GM20431 (cell line): ENCODE results near the gene KIF6.

Source experiments
- in situ Hi-C: fragments of 300-500 bp; cut with MseI, MboI; formaldehyde crosslinking; loops from one replicate; pipeline ENCODE4 v1.15.0; 2020; ENCODE audit warnings: low sequenced_read_pairs; ENCODE audit not compliant: unreplicated experiment

KIF6 gene

DNA sequence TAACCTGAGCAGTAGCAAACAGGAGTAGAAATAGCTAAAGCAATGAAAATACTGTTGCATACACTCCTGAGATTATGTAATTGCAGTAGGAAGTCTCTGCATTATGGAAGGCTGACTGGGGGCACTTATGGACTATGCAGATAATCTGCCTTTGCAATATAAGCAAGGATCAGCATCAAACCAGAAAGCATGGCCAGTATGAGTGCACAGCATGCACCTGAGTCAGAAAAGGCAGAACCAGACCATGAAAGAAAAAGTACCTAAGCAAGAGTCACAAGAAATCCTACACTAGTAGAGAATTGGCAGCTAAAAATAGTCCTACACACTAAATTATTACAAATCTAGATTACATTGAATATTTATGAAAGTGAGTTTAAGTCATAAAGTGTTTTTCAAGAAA lies 164.3 kb downstream of the KIF6 start:
- in situ Hi-C loops = no loop called here

DNA sequence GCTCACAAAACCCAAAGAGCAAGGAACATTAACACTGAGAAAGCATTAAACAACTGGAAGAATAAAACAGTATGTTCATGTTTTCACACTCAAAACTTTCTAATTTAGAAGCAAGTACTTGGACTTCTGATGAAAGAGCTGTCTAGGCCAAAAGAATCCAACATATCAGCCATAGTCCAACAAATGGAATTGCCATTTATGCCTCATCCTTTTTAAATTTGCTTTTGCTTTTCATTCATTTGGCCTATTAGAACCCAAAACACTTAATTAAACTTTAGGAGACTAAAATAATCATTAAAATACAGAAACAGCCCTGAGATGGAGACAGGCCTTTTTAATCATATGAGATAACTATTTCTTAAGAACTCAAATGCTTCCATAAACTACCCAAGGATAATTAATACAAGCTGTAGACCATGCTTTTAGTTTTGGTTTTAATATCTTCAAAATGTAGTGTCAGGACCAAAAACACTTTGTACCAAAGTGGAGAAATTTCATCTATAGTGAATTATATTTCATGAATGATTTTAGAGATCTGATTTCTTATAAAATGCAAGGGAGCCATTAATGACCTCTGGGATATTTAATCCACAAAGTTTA lies 166.5 kb downstream of the KIF6 start:
- in situ Hi-C loops = no loop called here

DNA sequence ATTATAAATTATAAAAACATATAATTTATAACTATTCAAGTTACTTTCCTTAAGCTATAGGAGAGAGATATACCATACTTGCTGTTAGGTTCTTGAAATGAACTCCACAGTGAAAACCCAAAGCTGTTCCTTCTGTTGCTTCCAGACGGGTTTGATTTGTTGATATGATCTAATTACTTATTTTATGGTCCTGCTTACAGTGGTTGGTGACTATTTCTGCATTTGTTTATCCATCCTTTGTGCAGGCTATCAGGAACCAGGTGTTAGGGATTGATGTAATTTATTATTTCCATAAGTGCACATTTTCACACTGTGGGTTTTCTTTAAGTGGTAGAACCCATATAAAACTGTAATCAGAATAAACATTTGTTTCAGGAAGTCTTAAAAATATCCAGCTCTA lies 167.1 kb downstream of the KIF6 start:
- in situ Hi-C loops = no loop called here

DNA sequence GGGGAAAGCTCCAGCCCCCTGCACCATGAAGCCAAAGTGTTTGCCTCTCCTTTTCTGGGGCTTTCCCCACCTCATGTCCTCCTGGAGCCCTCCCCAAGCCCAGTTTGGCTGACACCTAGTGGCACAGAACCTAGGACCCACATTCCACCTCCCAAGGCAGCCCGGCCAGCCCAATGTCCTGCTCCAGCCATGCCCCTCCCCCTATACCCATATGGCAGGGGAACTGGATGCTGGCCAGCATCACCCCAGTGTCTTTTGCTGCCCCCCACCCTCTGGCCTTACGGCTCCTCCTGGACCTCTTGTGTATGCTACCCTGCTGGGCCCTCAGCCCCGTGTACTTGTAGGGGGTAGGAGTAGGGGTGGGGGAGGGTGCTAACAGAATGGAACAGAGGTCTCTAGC lies 170.1 kb downstream of the KIF6 start:
- in situ Hi-C loops = no loop called here

DNA sequence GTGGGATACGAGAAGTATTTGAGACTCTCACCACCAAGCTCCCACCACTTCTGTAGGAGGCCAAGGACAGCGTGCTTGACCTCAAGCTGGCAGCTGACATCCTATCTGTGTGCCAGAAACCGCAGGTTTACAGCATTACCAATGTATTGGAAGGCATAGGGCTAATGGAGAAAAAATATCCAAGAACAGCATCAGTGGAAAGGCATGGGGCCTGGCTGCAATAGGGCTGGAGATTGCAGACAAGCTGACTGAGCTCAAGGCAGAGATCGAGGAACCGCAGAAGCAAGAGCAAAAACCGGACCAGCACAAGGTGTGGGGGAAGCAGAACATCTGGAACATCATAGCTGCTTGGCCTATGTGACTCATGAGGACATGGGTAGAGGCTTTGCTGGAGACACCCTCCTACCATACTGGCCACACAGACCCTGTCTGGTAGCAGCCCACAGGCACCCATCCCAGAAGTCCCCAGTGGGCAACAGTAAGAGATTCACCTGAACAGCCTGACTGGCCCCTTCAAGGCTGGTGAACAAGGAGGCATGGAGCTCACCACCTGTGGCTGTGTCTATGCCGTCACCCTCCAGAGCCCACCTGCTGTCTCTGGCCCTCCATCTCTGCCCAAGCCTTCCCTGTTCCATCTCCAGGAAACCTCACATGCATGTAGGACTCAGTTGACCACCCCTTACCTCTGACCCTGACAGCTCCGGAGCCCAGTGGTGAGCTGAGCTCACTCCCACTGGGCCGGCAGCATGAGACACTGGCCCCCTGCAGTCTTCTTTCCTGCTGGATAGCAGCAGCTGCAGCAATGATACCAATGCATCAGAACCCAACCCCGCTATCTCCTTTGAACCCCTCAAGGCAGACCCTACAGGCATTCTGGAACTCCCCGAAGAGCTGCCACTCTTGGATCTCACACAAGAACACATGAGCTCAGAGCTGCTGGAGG lies 171.1 kb downstream of the KIF6 start:
- in situ Hi-C loops = no loop called here

DNA sequence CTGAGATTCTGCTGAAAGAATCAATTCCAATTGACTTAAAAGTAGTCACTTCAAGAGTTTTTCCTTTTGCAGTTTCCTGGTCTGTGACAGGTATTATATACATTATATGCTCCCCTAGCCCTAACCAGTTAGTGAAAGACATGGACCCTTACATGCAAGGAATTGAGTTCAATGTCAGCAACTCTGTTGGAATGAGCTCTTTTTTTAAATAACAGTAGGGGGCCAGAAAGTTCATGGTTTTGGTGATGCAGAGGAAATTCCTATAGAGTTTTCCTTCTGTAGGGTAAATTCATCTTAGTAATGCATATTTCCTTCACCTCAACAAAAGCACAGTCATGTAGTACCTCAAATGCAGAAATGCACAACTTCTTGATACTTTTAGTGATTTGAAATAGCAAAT lies 172.2 kb downstream of the KIF6 start:
- in situ Hi-C loops = no loop called here

DNA sequence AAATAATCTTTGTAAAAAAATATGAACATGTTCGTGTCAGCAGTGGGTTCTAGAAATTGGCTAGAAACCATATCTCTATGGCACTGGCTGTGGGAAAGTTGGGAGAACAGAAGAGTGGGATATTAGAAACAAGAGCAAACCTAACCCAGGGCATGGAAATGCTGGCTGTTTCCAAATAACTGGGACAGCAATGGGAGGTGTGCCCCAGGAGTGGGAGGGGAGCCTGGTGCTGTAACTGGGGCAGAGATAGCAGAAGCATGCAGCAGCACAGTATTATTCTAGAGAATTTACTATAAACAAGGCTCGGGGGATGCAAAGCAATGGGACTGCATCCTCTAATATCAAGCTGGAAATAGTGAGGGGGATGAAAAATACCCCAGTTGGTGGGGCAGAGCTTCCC lies 175.0 kb downstream of the KIF6 start:
- in situ Hi-C loops = no loop called here

DNA sequence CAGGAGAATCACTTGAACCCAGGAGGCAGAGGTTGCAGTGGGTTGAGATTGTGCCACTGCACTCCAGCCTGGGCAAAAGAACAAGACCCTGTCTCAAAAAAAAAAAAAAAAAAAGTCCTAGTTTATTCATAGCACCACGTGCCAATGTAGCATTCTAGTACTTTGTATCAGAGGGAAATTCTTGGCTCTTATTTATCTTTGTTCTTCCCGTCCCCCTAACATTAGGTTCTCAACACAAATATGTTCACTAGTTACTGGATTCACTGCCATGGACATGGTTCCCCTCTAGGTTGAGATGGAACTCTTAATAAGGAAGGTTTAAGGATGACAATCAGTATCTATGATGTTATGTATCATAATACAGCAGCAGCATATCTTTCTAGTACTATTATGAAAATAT lies 178.5 kb downstream of the KIF6 start:
- in situ Hi-C loops = no loop called here

DNA sequence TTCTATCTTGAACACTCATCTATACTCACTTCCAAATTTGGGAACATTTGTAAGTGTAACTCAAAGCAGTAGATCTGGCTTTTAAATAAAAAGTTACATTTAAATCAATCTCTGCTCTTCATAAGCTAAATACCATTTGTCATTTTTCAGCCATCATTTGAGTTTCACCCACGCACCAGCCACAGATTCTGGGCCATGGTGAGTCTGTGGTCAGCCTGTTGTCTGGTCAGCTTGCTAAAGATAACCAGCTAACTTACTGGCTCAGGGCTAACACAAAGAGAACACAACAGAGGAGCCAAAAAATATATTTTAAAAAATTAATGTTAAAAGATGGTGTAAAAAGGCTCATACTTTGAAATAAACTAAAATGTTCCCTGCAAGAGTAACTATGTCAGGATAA lies 181.3 kb downstream of the KIF6 start:
- in situ Hi-C loops = no loop called here

DNA sequence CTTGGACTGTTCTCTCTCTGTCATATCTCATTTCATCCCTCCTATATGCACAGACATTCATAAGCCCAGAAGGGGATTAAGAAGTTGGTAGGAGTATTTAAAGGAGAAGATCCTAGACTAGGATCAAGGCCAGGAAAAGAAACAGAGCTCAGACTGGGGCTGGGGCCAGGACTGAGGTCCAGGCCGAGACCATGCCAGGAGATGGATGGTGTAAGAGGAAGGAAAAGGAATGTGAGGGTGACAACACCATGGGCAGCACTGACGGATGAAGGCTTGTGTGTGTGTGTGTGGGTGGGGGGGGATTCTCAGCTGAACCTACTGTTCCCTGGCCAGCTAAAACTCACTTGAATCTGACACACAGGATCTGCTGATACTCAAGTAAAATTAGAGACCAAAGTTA lies 182.1 kb downstream of the KIF6 start:
- in situ Hi-C loops = no loop called here

DNA sequence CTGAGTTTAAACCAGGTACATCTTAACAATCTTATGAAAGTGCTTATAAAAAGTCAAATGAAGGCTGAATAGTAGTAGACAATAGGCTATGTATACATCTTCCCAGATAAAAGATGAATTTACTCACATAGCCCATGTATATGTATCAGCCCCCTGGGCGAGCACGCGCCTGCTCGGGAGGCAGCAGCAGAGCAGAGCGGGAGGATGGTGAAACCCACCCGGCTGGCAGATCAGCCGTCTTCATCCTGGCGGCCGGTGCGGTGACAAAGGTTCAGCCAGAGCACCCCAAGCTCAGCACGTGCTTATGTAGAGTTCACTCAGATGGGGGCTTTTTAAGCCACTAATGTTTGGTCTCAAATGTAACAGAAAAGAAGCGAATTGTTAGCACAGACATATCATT lies 184.8 kb downstream of the KIF6 start:
- in situ Hi-C loops = no loop called here

DNA sequence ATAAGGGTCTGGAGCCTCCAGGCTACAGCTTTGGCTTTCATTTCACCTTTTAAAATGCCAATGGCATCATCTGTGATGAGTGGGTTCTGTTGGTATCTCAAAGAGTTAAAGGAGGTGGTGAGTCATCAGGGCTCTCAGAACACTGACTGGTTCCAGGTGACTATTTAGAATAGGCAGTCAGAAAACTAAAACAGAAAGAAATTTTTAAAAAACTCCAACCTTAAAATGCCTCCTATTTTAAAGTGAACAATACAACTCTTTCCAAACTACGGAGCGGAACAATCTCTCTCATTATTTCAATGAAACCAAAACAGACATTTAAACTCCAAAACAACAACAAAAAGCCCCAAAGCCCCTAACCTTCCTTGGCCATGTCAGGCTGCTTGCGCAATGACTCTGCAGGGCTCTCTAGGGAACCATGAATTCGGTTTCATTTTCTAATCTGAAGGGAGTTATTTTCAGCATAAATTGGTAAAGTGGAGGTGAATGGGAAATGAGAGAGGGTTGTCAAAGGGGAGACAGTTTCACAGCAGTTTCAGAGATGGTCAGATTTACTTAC lies 194.9 kb downstream of the KIF6 start:
- in situ Hi-C loops = no loop called here

DNA sequence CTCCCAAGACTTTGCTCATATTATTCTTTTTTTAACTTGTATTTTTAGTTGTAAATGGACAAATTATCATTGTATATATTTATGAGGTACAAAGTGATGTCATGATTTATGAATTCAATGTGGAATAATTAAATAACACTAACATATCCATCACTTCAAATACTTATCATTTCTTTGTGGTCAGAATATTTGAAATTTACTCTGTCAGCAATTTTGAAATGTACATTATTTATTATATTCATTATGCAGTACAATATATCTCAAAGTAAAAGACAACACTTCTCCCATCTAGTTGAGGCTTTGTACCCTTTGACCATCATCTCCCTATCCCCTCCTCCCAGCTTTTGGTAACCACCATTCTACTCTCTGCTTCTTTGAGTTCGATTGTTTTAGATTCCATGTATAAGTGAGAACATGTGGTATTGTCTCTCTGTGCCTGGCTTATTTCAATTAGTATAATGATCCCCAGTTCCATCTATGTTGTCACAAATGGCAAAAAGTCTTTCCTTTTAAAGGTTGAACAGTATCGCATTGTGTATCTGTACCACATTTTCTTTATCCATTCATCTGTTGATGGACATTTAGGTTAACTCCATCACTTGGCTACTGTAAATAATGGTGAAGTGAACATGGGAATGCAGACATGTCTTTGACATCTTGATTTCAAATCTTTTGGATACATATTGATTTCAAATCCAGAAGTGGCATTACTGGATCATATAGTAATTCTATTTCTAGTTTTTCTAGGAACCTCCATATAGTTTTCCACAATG lies 197.2 kb downstream of the KIF6 start:
- in situ Hi-C loops = no loop called here

DNA sequence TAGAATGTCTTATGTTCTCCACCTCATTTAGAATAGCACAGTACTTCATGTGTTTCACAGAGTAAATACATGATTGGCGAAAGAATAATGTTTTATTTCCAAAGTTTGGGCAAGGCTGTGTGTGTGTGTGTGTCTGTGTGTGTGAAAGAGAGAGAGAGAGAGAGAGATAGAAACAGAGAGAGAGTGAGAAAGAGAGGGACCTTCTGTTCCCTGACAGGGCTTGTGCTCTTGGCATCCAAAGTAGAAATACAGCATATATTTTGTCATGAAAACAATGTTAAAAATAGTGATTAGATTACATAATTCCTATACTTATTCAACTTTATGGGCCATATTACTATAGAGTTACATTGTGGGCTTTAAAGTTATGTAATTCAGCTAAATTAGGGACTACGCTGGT lies 201.2 kb downstream of the KIF6 start:
- in situ Hi-C loops = no loop called here

DNA sequence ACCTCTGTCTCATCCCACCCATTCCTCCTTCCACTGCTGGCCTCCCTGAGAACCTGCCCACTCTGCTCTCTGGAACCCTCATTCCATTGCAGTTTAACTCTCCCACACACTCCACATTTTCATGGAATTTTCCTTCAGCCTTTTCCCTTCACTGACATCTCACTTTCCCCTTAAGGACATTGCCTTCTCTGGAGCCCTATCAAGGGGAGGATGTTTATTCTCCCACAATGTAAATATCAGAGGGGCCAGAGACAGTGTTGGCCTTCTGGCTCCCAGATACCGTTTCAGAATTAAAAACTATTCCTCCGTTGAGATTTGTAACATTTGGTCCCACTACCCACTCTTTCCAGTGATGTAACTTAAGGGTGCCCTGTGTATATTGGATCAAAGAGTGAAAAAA lies 203.2 kb downstream of the KIF6 start:
- in situ Hi-C loops = no loop called here

DNA sequence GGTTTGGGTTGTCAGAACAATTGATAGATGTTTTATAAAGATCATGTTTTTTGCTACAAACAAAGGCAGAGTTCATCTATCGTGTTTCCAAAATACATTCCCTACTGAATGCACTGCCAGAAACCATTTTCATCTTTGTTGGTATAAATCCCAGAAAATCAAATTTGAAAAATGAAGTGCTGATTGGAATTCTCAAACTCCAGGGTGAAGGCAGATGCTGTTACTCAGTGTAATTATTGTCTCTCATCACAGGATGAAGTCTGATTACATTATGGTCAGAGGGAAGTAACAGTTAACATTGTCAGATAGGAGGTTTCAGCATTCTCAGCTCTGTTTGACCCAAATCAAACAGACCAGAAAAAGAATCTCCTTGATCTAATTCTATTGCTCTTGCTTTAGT lies 204.3 kb downstream of the KIF6 start:
- in situ Hi-C loops = no loop called here

DNA sequence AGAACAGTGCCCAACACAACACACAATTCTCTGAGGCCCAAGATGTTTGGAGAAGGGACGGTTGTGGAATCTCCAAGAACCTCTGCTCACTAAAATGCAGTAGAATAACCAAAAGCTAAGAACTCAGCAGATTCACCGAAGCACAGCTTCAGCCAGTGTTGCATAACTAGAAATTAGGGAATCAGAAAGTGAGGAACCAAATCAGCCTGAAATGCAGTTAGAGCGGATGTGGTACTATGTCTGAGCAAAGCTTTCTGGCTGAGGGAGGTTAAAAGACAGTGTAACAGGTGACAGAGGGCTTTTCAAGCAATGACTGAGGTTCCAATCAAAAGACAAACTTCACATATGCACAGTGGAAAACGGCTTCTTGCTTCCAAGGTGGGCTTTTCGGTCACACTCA lies 204.8 kb downstream of the KIF6 start:
- in situ Hi-C loops = no loop called here

DNA sequence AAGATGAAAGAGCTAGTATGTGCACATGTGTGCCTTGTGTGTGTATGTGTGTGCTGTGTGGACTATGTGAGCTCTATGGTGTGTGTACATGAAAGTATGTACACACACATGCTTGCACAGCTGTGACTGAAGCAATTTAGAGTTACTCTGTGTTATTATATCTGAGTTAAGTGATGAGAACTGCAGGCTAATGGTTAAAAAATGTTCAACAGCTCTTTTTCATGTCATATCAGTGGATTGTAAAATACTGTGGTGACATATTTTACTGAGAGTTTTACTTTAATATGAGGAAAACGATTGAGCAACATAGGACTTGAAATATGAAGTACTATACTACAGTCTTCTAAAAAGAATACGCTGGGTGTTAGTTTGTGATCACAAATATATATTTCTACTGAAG lies 207.0 kb downstream of the KIF6 start:
- in situ Hi-C loops = no loop called here

DNA sequence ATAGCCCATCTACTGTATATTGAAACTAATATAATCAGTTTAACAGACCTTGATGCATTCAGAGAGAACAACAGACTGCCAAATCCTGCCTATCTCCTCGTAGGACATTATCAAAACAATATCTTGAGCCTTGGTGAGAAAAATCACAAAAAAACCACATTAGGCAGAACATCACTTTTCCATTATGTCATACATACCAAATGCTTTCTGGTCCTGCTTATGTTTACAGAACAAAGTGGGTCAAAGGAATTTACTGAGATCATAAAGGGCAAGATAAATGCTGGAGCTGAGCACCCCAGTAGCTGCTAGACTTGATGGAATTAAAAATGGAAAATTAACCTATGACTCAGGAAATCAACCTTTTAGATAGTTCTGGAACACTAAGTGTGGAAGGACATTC lies 207.5 kb downstream of the KIF6 start:
- in situ Hi-C loops = no loop called here

DNA sequence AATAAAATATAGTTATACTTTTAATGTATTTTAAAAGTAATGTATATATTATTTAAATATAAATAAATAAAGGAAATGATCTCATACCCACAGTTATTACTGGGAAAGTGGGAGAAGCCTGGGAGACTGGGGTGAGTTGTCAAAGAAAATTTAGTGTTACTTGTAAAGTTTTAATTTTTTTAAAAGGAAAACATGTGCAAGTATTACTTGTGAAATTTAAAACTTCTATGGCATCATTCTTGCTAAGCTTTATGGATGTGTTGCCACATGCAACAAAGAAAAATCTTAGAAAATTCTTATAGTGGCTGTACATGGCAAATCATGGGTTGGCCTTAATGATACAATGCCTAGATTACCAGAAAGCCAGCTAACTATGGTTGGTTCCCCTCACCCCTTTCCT lies 208.7 kb downstream of the KIF6 start:
- in situ Hi-C loops = no loop called here

DNA sequence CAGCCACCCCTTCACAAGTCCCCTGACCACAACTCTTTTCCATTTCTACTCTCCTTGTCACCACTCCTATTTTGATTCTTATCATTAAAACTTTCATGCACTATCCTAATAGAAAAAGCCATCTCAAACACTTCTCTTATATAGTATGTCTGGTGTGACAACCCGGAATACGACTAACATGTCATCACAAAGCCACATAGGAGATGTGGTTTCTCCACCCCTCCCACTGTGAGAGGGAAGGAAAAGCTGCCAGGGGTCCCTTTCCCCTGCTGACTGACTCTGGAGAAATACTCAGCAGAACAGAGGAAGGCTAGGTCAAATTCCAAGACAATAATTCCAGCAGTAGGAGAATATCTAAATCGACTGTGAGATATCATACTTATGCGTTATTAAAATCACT lies 209.7 kb downstream of the KIF6 start:
- in situ Hi-C loops = no loop called here
